SK-N-SH (cell line): Measurements from ENCODE around the gene DLL4. TPM values are rescaled to one million over a fixed set of nuclear protein-coding genes. Genes with fewer than 3 reads are reported as not detected.

ENCODE experiments used
- CTCF ChIA-PET: fragments of 300-600, 350-600 bp; formaldehyde crosslinking; extraction: SDS; loops from one replicate; lab custom pipeline; 2021; lab: Yijun Ruan, JAX
- POLR2A ChIA-PET: fragments of 350-600 bp; sonication (Branson Sonifier 250); formaldehyde crosslinking; extraction: SDS; loops from one replicate; lab custom pipeline; 2020; ENCODE audit warnings: antibody characterized with exemption, inconsistent platforms; lab: Yijun Ruan, JAX
- DNase-seq: peaks from one replicate; pipeline ENCODE4 v3.0.0; 2012
- H2AFZ ChIP-seq: fragments of 200-600 bp; sonication (generic); 2 replicates; pipeline ENCODE4 v1.8.1; 2016; ENCODE audit warnings: antibody characterized with exemption, mild to moderate bottlenecking, low read depth
- H3F3A ChIP-seq: fragments of 200-600 bp; sonication (generic); replicated peaks from 2 replicates; pipeline ENCODE3; 2016; ENCODE audit warnings: antibody characterized with exemption, mild to moderate bottlenecking; ENCODE audit not compliant: insufficient read depth
- H3K27ac ChIP-seq, 2 experiments: fragments of 200-500 bp in 1 of 2; fragments of 200-600 bp in 1 of 2; sonication (Bioruptor generic) in 1 of 2; sonication (generic), shearing (Covaris generic) in 1 of 2; 2 replicates each; pipeline versions ENCODE4 v1.5.1 to v1.6.1; 2014 to 2016; ENCODE audit warnings: low read depth in 2 of 2, inconsistent platforms in 1 of 2, low read length in 1 of 2, mild to moderate bottlenecking in 1 of 2, mixed read lengths in 1 of 2
- H3K27me3 ChIP-seq: fragments of 200-600 bp; sonication (generic), shearing (Covaris generic); 2 replicates; pipeline ENCODE4 v1.6.1; 2016; ENCODE audit warnings: mixed run types; ENCODE audit not compliant: insufficient read depth
- H3K36me3 ChIP-seq, 2 experiments: fragments of 200-500 bp in 1 of 2; fragments of 200-600 bp in 1 of 2; sonication (Bioruptor generic) in 1 of 2; sonication (generic) in 1 of 2; replicated peaks in 1 of 2; 2 replicates each; pipeline versions ENCODE3 to v1.5.1; 2014 to 2016; ENCODE audit warnings: low read length in 1 of 2, mild to moderate bottlenecking in 1 of 2; ENCODE audit not compliant: insufficient read depth in 2 of 2, control insufficient read depth in 1 of 2
- H3K4me1 ChIP-seq, 2 experiments: fragments of 200-500 bp in 1 of 2; fragments of 200-600 bp in 1 of 2; sonication (Bioruptor generic) in 1 of 2; sonication (generic), shearing (Covaris generic) in 1 of 2; 2 replicates each; pipeline versions ENCODE4 v1.5.1 to v1.6.1; 2014 to 2016; ENCODE audit warnings: low read depth in 1 of 2, low read length in 1 of 2, mixed run types in 1 of 2; ENCODE audit not compliant: insufficient read depth in 2 of 2, control insufficient read depth in 1 of 2
- H3K4me2 ChIP-seq: fragments of 200-600 bp; sonication (generic), shearing (Covaris generic); 2 replicates; pipeline ENCODE4 v1.6.1; 2017; ENCODE audit warnings: mixed run types
- H3K4me3 ChIP-seq, 2 experiments: fragments of 200-500 bp in 1 of 2; fragments of 200-600 bp in 1 of 2; sonication (Bioruptor generic) in 1 of 2; sonication (generic), shearing (Covaris generic) in 1 of 2; 2 replicates each; pipeline versions ENCODE4 v1.5.1 to v1.8.1; 2014 to 2016; ENCODE audit warnings: low read depth in 2 of 2, inconsistent platforms in 1 of 2, low read length in 1 of 2, mild to moderate bottlenecking in 1 of 2, mixed read lengths in 1 of 2, moderate library complexity in 1 of 2
- H3K79me2 ChIP-seq: fragments of 200-600 bp; sonication (generic); 2 replicates; pipeline ENCODE4 v1.8.1; 2017; ENCODE audit warnings: mild to moderate bottlenecking; ENCODE audit not compliant: insufficient read depth
- H3K9ac ChIP-seq: fragments of 200-600 bp; sonication (generic); 2 replicates; pipeline ENCODE4 v1.6.1; 2017; ENCODE audit warnings: mixed run types
- H3K9me2 ChIP-seq: fragments of 200-600 bp; sonication (generic); 2 replicates; pipeline ENCODE4 v1.6.1; 2017; ENCODE audit warnings: mixed run types
- H3K9me3 ChIP-seq: fragments of 200-600 bp; sonication (generic); 2 replicates; pipeline ENCODE4 v1.6.1; 2017; ENCODE audit warnings: mixed run types, mild to moderate bottlenecking, moderate library complexity
- H4K20me1 ChIP-seq: fragments of 200-600 bp; sonication (generic); 2 replicates; pipeline ENCODE4 v1.6.1; 2017; ENCODE audit warnings: mild to moderate bottlenecking, mixed run types; ENCODE audit not compliant: insufficient read depth
- CHD2 ChIP-seq: fragments of 150-350 bp; IDR thresholded peaks from 2 replicates; pipeline ENCODE4 v1.6.1; 2018; ENCODE audit warnings: low read length; ENCODE audit not compliant: partially characterized antibody
- ELF1 ChIP-seq: IDR thresholded peaks from 2 replicates; pipeline ENCODE4 v1.4.0; 2012
- EZH2phosphoT487 ChIP-seq: fragments of 200-600 bp; sonication (generic); IDR thresholded peaks from 2 replicates; pipeline ENCODE4 v1.6.1; 2017; ENCODE audit warnings: low read depth, mixed run types, mild to moderate bottlenecking, antibody characterized with exemption, moderate library complexity, borderline replicate concordance
- FOSL2 ChIP-seq: IDR thresholded peaks from 2 replicates; pipeline ENCODE4 v1.4.0; 2012; ENCODE audit warnings: low read depth, mild to moderate bottlenecking, moderate library complexity, borderline replicate concordance
- FOXJ3 ChIP-seq: sonication (generic); formaldehyde crosslinking; IDR thresholded peaks from 2 replicates; pipeline ENCODE4 v1.5.1; 2020; ENCODE audit warnings: mild to moderate bottlenecking, missing genetic modification reagents
- FOXM1 ChIP-seq: IDR thresholded peaks from 2 replicates; pipeline ENCODE4 v1.4.0; 2012; ENCODE audit warnings: low read depth, mild to moderate bottlenecking
- GABPA ChIP-seq: IDR thresholded peaks from 2 replicates; pipeline ENCODE4 v1.4.0; 2012; ENCODE audit warnings: low read depth, mild to moderate bottlenecking
- JUND ChIP-seq: IDR thresholded peaks from 2 replicates; pipeline ENCODE4 v1.4.0; 2012
- MEF2A ChIP-seq: IDR thresholded peaks from 2 replicates; pipeline ENCODE4 v1.4.0; 2012; ENCODE audit warnings: low read depth, borderline replicate concordance
- NRF1 ChIP-seq: IDR thresholded peaks from 2 replicates; pipeline ENCODE4 v1.6.1; 2012; ENCODE audit warnings: low read depth, mild to moderate bottlenecking, low read length
- POLR2AphosphoS5 ChIP-seq: IDR thresholded peaks from 2 replicates; pipeline ENCODE4 v1.6.1; 2012; ENCODE audit warnings: low read depth, low read length
- RAD21 ChIP-seq: IDR thresholded peaks from 2 replicates; pipeline ENCODE4 v1.6.1; 2012; ENCODE audit warnings: mild to moderate bottlenecking, low read length
- RXRA ChIP-seq: IDR thresholded peaks from 2 replicates; pipeline ENCODE4 v1.4.0; 2012; ENCODE audit warnings: low read depth, mild to moderate bottlenecking, borderline replicate concordance
- TCF12 ChIP-seq: IDR thresholded peaks from 2 replicates; pipeline ENCODE4 v1.4.0; 2012
- TEAD4 ChIP-seq: IDR thresholded peaks from 2 replicates; pipeline ENCODE4 v1.4.0; 2012; ENCODE audit warnings: mild to moderate bottlenecking, borderline replicate concordance; ENCODE audit not compliant: insufficient read depth
- YY1 ChIP-seq: IDR thresholded peaks from 2 replicates; pipeline ENCODE4 v1.4.0; 2012; ENCODE audit warnings: low read depth, mild to moderate bottlenecking
- WGBS: methylation state at CpG from one replicate; pipeline ENCODE4 v1.1.6; 2017; ENCODE audit warnings: low lambda C conversion rate; 5-methylcytosine and 5-hydroxymethylcytosine counted together
- polyA plus RNA-seq, 3 experiments: library from polyadenylated mRNA; depleted of rRNA; stranded (reverse); fragments of >200 nt; gene quantifications; 2 replicates each; pipeline ENCODE4 v1.2.3, GENCODE V29; 2012
- TF ChIP-seq, protein P1 (sequence below): IDR thresholded peaks from 2 replicates; pipeline ENCODE4 v1.4.0; 2012; ENCODE audit warnings: low read depth, borderline replicate concordance
- TF ChIP-seq, protein P2 (sequence below): IDR thresholded peaks from 2 replicates; pipeline ENCODE4; 2012
- TF ChIP-seq, protein P3 (sequence below): fragments of 150-350 bp; IDR thresholded peaks from 2 replicates; pipeline ENCODE4 v1.6.1; 2017; ENCODE audit warnings: antibody characterized with exemption, low read length, low read depth, borderline replicate concordance
- TF ChIP-seq, protein P4 (sequence below): fragments of 200-600 bp; sonication (generic); IDR thresholded peaks from 2 replicates; pipeline ENCODE4 v1.6.1; 2017; ENCODE audit warnings: antibody characterized with exemption, mild to moderate bottlenecking, moderate library complexity
- TF ChIP-seq, protein P5 (sequence below): IDR thresholded peaks from 2 replicates; pipeline ENCODE4 v1.4.0; 2012; ENCODE audit warnings: low read depth

Gene DLL4
- polyA plus RNA-seq, 1 of the 3 experiments (the other 2 are of a cell fraction): 0.03 TPM

DNA sequence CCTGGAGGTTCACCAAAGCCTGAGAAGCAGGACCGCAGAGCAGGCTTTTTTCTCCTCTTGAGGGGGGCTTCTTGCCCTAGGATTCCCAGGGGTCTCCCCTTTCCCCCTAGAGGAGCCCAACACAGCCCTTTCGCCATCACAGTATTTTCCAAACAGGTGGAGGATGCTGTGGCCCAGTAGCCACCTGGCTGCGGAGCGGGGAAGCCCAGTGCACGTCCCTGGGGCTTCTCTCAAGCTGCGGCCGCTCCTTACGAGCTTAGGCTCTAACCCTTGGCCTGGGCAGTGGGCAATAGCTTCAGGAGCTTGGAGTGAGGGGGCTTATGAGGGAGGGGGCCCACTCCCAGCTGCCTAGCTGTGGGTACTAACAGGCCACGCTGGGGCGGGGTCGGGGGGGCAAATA lies 11.6 kb upstream of the DLL4 start (continued):
- TF ChIP-seq, protein P1, sequence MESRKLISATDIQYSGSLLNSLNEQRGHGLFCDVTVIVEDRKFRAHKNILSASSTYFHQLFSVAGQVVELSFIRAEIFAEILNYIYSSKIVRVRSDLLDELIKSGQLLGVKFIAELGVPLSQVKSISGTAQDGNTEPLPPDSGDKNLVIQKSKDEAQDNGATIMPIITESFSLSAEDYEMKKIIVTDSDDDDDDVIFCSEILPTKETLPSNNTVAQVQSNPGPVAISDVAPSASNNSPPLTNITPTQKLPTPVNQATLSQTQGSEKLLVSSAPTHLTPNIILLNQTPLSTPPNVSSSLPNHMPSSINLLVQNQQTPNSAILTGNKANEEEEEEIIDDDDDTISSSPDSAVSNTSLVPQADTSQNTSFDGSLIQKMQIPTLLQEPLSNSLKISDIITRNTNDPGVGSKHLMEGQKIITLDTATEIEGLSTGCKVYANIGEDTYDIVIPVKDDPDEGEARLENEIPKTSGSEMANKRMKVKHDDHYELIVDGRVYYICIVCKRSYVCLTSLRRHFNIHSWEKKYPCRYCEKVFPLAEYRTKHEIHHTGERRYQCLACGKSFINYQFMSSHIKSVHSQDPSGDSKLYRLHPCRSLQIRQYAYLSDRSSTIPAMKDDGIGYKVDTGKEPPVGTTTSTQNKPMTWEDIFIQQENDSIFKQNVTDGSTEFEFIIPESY: no peak
- TF ChIP-seq GABPA (no peak), RXRA (no peak), POLR2AphosphoS5 (no peak), JUND (no peak)
- TF ChIP-seq, protein P2, sequence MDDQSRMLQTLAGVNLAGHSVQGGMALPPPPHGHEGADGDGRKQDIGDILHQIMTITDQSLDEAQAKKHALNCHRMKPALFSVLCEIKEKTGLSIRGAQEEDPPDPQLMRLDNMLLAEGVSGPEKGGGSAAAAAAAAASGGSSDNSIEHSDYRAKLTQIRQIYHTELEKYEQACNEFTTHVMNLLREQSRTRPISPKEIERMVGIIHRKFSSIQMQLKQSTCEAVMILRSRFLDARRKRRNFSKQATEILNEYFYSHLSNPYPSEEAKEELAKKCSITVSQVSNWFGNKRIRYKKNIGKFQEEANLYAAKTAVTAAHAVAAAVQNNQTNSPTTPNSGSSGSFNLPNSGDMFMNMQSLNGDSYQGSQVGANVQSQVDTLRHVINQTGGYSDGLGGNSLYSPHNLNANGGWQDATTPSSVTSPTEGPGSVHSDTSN: no peak

DNA sequence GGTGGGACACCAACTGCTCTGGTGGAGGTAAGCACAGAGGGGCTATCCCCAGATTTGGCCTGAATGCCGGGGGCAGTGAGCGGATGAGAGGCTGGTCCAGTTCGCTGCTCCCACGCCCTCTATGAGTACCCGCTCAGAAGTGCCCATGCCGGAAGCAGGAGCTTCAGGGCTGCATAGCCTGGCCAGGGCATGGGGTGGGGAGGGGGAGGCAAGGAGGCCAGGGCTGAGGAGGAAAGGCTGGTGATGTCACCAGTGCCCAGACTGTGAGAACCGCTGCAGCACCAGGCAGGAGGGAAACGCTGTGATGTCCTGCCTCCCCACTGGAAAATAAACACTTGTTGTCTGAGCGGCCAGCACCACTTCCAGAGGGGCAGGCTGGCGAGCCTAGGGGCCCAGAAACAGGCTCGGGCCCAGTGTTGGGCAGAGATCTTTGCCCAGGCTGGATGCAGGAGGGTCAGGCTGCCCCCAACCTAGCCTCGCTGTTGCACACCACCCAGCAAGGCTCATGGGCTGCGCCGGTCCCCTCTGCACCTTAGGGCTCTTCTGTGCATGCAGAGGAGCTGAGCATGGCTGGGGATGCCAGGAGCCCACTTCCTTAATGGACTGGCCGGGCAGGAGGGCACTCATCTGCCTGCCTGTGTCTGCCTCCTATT lies 10.9 kb upstream of the DLL4 start:
- TF ChIP-seq MEF2A (no peak), ELF1 (no peak), EZH2phosphoT487 (no peak), TCF12 (no peak), TEAD4 (no peak), CHD2 (no peak), FOXM1 (no peak), RAD21 (no peak), FOXJ3 (CRISPR knock-in tag) (no peak), GABPA (no peak), NRF1 (no peak), YY1 (no peak), FOSL2 (no peak)
- TF ChIP-seq, protein P3, sequence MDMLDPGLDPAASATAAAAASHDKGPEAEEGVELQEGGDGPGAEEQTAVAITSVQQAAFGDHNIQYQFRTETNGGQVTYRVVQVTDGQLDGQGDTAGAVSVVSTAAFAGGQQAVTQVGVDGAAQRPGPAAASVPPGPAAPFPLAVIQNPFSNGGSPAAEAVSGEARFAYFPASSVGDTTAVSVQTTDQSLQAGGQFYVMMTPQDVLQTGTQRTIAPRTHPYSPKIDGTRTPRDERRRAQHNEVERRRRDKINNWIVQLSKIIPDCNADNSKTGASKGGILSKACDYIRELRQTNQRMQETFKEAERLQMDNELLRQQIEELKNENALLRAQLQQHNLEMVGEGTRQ: no peak
- TF ChIP-seq, protein P1: no peak
- TF ChIP-seq, protein P4, sequence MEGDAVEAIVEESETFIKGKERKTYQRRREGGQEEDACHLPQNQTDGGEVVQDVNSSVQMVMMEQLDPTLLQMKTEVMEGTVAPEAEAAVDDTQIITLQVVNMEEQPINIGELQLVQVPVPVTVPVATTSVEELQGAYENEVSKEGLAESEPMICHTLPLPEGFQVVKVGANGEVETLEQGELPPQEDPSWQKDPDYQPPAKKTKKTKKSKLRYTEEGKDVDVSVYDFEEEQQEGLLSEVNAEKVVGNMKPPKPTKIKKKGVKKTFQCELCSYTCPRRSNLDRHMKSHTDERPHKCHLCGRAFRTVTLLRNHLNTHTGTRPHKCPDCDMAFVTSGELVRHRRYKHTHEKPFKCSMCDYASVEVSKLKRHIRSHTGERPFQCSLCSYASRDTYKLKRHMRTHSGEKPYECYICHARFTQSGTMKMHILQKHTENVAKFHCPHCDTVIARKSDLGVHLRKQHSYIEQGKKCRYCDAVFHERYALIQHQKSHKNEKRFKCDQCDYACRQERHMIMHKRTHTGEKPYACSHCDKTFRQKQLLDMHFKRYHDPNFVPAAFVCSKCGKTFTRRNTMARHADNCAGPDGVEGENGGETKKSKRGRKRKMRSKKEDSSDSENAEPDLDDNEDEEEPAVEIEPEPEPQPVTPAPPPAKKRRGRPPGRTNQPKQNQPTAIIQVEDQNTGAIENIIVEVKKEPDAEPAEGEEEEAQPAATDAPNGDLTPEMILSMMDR: no peak
- TF ChIP-seq, protein P5, sequence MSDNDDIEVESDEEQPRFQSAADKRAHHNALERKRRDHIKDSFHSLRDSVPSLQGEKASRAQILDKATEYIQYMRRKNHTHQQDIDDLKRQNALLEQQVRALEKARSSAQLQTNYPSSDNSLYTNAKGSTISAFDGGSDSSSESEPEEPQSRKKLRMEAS: no peak
- no peak overlapping the region for H3K4me2 ChIP-seq
- H3K4me3 ChIP-seq: no peak overlapping the region
- POLR2A ChIA-PET: no interaction called here
- H3K27ac ChIP-seq: no peak overlapping the region
- no peak overlapping the region for H3K9ac ChIP-seq
- no peaks in the 10 kb centered on the region for H3K27me3 ChIP-seq
- no peaks in the 10 kb centered on the region for H4K20me1 ChIP-seq
- no peaks in the 10 kb centered on the region for H3F3A ChIP-seq
- no peaks in the 10 kb centered on the region for H3K36me3 ChIP-seq
- no peaks in the 10 kb centered on the region for H3K9me3 ChIP-seq
- no peaks in the 10 kb centered on the region for H3K79me2 ChIP-seq
- no peaks in the 10 kb centered on the region for H3K9me2 ChIP-seq
- no peak overlapping the region for H2AFZ ChIP-seq
- CTCF ChIA-PET: interaction anchor here (1.2 to 33.6 kb wide), 5 partner anchors 12 to 267 kb away, joined by 3 to 675 read pairs (median 25); partner anchors contain the start of genes DLL4 and VPS18
- 87% methylated on average over 11 of the region's 15 CpGs for WGBS
- H3K4me1 ChIP-seq: no peaks in the 10 kb centered on the region
- DNase-seq: no peak
